MCF 10A (cell line): ENCODE data around the gene TARP.

Experiments used
- BruUV-seq: library from RNA; stranded (reverse); fragments of 400-500 nt; replicated peaks from 2 replicates; lab custom pipeline; 2021; lab: Mats Ljungman, UMichigan
- CTCF ChIA-PET: fragments of 300-600 bp; sonication (Branson Sonifier 250); formaldehyde crosslinking; extraction: SDS; loops from one replicate; lab custom pipeline; 2021; ENCODE audit warnings: antibody characterized with exemption, inconsistent platforms; lab: Yijun Ruan, JAX
- POLR2A ChIA-PET: fragments of 300-600, 350-650 bp; sonication (Branson Sonifier 250); formaldehyde crosslinking; extraction: SDS; loops from one replicate; lab custom pipeline; 2020; ENCODE audit warnings: antibody characterized with exemption, inconsistent platforms; lab: Yijun Ruan, JAX
- DNase-seq: peaks from one replicate; pipeline ENCODE4 v3.0.0-alpha.2; 2018; ENCODE audit not compliant: unreplicated experiment
- H3K27ac Mint-ChIP-seq: one replicate; pipeline ENCODE4 v1.8.0; 2022; ENCODE audit warnings: mild to moderate bottlenecking, low read depth, mixed read lengths; ENCODE audit not compliant: unreplicated experiment
- H3K27me3 Mint-ChIP-seq: one replicate; pipeline ENCODE4 v1.8.0; 2022; ENCODE audit warnings: mixed read lengths; ENCODE audit not compliant: insufficient read depth, unreplicated experiment
- H3K36me3 Mint-ChIP-seq: one replicate; pipeline ENCODE4 v1.8.0; 2022; ENCODE audit warnings: mild to moderate bottlenecking, moderate library complexity, mixed read lengths; ENCODE audit not compliant: insufficient read depth, unreplicated experiment
- H3K4me1 Mint-ChIP-seq: one replicate; pipeline ENCODE4 v1.8.0; 2022; ENCODE audit warnings: mixed read lengths; ENCODE audit not compliant: insufficient read depth, unreplicated experiment
- H3K4me3 Mint-ChIP-seq: one replicate; pipeline ENCODE4 v1.8.0; 2022; ENCODE audit warnings: mild to moderate bottlenecking, moderate library complexity, mixed read lengths; ENCODE audit not compliant: unreplicated experiment
- H3K9me3 Mint-ChIP-seq: one replicate; pipeline ENCODE4 v1.8.0; 2022; ENCODE audit warnings: mixed read lengths; ENCODE audit not compliant: unreplicated experiment
- CTCF ChIP-seq: fragments of 200-600 bp; IDR thresholded peaks from one replicate; pipeline ENCODE4 v1.8.0; 2022; ENCODE audit warnings: antibody characterized with exemption, mild to moderate bottlenecking; ENCODE audit not compliant: unreplicated experiment
- intact Hi-C: fragments of 100-400 bp; cut with micrococcal nuclease; formaldehyde crosslinking; loops from 2 replicates; pipeline ENCODE4 v1.14.1; 2022

The TARP gene

GRCh38 chr7:38282081-38282480 is 8.6 kb upstream of the TARP start:
- intact Hi-C loops, result no loop called here
- no peak for DNase-seq
- Mint-ChIP-seq H3K9me3 (no peaks in the 10 kb centered on the region), H3K36me3 (no peaks in the 10 kb centered on the region), H3K27me3 (peaks cover 89% of the 10 kb centered on the region), H3K4me3 (no peak overlapping the region), H3K4me1 (no peaks in the 10 kb centered on the region), H3K27ac (no peak overlapping the region)
- ChIA-PET CTCF (interaction anchor here (0.8 to 1.5 kb wide), 4 partner anchors 53 to 87 kb away, joined by 3 to 6 read pairs (median 4); no protein-coding TSS in a partner anchor), POLR2A (no interaction called here)
- no TSS peak for BruUV-seq
- TF ChIP-seq CTCF, result no peak

- DNase-seq, result no peak
- H3K4me1 Mint-ChIP-seq, result no peaks in the 10 kb centered on the region
- no peak overlapping the region for H3K27ac Mint-ChIP-seq
- TF ChIP-seq CTCF, result no peak
- BruUV-seq, result no TSS peak
- intact Hi-C loops, result no loop called here
- no peaks in the 10 kb centered on the region for H3K36me3 Mint-ChIP-seq
- peaks cover 89% of the 10 kb centered on the region for H3K27me3 Mint-ChIP-seq
- no peak overlapping the region for H3K4me3 Mint-ChIP-seq
- ChIA-PET CTCF (interaction anchor here (0.6 to 1.5 kb wide), 5 partner anchors 54 to 92 kb away, joined by 3 to 6 read pairs (median 3); no protein-coding TSS in a partner anchor), POLR2A (no interaction called here)
- H3K9me3 Mint-ChIP-seq, result no peaks in the 10 kb centered on the region
These were observed 7.8 kb upstream of the TARP start for GRCh38 chr7:38281266-38281665.

GRCh38 chr7:38280707-38281106 is 7.3 kb upstream of the TARP start:
- no peak for DNase-seq
- Mint-ChIP-seq H3K27ac (no peak overlapping the region), H3K4me3 (no peak overlapping the region), H3K9me3 (no peaks in the 10 kb centered on the region), H3K4me1 (no peaks in the 10 kb centered on the region), H3K27me3 (peaks cover 89% of the 10 kb centered on the region), H3K36me3 (no peaks in the 10 kb centered on the region)
- intact Hi-C loops, result no loop called here
- BruUV-seq, result no TSS peak
- TF ChIP-seq CTCF, result no peak
- ChIA-PET POLR2A (no interaction called here), CTCF (interaction anchor here (1.0 to 1.5 kb wide), 2 partner anchors 54 to 63 kb away, joined by 3 to 4 read pairs; no protein-coding TSS in a partner anchor)

- Mint-ChIP-seq H3K4me3 (no peak overlapping the region), H3K4me1 (no peaks in the 10 kb centered on the region), H3K9me3 (no peaks in the 10 kb centered on the region), H3K27me3 (peaks cover 86% of the 10 kb centered on the region), H3K27ac (no peak overlapping the region), H3K36me3 (no peaks in the 10 kb centered on the region)
- CTCF ChIA-PET, result no interaction called here
- TF ChIP-seq CTCF, result no peak
- POLR2A ChIA-PET, result no interaction called here
- no peak for DNase-seq
- intact Hi-C loops, result no loop called here
- no TSS peak for BruUV-seq
These were observed 6.6 kb upstream of the TARP start for GRCh38 chr7:38280000-38280399.
